HFF-Myc (cell line): ENCODE results near the gene KCNH8.

Source experiments
- DNase-seq: peaks from one replicate; pipeline ENCODE4 v3.0.0-alpha.2; 2011; ENCODE audit warnings: low read depth; ENCODE audit errors: extremely low read depth
- H3K4me3 ChIP-seq: replicated peaks from 2 replicates; pipeline ENCODE4 v1.5.1; 2011; ENCODE audit warnings: low read depth, mild to moderate bottlenecking, control low read depth, low read length
- TF ChIP-seq, protein P1 (sequence below): IDR thresholded peaks from 2 replicates; pipeline ENCODE4 v1.5.1; 2012; ENCODE audit warnings: mild to moderate bottlenecking, low read depth, low read length, control low read depth; ENCODE audit errors: missing control alignments

Gene KCNH8

DNA sequence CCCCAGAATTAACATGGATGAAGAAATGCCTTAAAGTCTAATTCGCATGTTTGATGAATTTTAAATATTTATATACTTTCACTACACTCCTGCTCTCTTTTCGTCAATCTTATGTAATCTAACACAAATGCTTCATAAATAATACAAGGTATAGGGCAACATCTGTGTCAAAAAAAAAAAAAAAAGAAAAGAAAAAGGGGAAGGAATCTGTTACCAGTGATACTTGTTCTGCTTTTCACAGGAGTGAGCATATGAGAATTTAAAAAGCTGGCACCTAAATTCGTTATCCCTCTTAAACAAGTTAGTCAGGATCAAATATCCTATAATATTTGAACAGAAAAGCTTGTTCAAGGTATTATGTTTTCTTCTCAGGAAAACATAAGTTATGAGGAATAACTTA lies 243.8 kb downstream of the KCNH8 start:
- no peak for DNase-seq
- TF ChIP-seq, protein P1, sequence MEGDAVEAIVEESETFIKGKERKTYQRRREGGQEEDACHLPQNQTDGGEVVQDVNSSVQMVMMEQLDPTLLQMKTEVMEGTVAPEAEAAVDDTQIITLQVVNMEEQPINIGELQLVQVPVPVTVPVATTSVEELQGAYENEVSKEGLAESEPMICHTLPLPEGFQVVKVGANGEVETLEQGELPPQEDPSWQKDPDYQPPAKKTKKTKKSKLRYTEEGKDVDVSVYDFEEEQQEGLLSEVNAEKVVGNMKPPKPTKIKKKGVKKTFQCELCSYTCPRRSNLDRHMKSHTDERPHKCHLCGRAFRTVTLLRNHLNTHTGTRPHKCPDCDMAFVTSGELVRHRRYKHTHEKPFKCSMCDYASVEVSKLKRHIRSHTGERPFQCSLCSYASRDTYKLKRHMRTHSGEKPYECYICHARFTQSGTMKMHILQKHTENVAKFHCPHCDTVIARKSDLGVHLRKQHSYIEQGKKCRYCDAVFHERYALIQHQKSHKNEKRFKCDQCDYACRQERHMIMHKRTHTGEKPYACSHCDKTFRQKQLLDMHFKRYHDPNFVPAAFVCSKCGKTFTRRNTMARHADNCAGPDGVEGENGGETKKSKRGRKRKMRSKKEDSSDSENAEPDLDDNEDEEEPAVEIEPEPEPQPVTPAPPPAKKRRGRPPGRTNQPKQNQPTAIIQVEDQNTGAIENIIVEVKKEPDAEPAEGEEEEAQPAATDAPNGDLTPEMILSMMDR, result no peak
- H3K4me3 ChIP-seq, result no peak overlapping the region

GRCh38 chr3:19394946-19395345 lies 246.6 kb downstream of the KCNH8 start:
- DNase-seq, result no peak
- TF ChIP-seq, protein P1, result no peak

DNA sequence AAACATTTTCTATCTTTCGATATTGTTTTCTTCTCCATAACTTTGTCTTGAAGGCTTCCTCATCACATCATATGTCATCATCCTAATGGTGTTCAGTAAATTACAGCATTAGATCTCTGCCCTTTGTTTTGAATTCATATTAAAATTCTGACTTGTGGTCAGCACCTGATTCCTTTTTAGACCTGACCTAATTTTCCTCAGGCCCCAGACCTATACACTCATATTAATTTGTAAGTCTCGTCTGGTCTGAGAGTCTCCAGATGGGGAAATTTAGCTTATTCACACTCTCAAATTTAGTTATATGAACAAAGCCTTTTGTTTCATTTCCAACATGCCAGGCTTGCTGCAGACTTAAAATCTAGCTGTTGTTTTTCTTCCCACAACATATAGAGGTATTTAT lies 248.4 kb downstream of the KCNH8 start:
- TF ChIP-seq, protein P1, result no peak
- DNase-seq, result no peak

More at GRCh38 chr3:19394946-19395345, 246.6 kb downstream of the KCNH8 start:
- H3K4me3 ChIP-seq, result no peak overlapping the region

DNA sequence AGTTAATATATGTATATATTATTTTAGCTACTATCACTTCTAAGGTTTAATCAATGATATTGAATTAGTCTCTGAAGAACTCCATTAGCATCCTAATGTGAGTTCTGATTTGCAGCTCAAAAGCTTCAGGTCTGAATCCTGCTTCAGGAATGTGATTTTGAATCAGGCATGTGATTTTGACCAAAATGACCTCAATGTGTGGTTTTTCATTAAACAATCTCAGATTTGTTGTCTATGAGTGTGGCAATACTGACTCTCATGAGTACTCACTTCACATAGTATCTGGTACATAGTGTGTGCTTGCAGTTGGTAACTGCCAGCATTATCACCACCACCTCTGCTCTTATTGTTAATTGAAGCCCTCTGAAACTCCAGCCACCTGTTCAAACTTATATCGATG lies 251.0 kb downstream of the KCNH8 start:
- no peak for DNase-seq

More for the DNA sequence above, 248.4 kb downstream of the KCNH8 start:
- H3K4me3 ChIP-seq, result no peak overlapping the region

DNA sequence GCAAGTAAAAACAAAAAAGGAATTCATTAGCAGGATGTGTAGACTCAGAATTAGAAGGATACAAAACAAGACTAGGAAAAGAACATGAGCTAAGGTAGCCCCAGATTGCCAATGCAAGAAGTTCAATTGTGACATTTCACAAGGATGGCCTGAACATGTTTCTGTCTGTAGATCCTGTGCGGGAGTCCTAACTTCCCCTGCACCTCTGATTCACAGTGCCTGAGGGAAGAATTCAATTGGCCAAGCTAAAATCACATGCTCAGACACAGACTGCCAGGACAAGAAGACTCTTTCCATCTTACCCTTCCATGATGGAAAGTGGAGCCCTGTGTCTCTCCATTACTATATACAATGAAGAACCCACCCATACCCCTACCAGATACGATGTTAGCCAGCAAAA lies 251.5 kb downstream of the KCNH8 start:
- no peak for DNase-seq
- TF ChIP-seq, protein P1, result no peak

More for the DNA sequence above, 251.0 kb downstream of the KCNH8 start:
- H3K4me3 ChIP-seq, result no peak overlapping the region
- TF ChIP-seq, protein P1, result no peak

GRCh38 chr3:19420159-19420558 lies 271.8 kb downstream of the KCNH8 start:
- DNase-seq, result no peak
- no peak overlapping the region for H3K4me3 ChIP-seq
- TF ChIP-seq, protein P1, result no peak

More for the DNA sequence above, 251.5 kb downstream of the KCNH8 start:
- no peak overlapping the region for H3K4me3 ChIP-seq

- TF ChIP-seq, protein P1, result no peak
- H3K4me3 ChIP-seq, result no peak overlapping the region
- no peak for DNase-seq
Measured at GRCh38 chr3:19425825-19426224, 277.5 kb downstream of the KCNH8 start.
